Kidney (tissue), 14 donors: ENCODE results near the gene SEMA5A. TPM values are rescaled to one million over a fixed set of nuclear protein-coding genes. Genes with fewer than 3 reads are reported as not detected.

Experiments used
- DNase-seq, 5 donors: peaks; one replicate each; pipeline ENCODE4 v3.0.0-alpha.2; 2013 to 2020
- FAIRE-seq: peaks from 2 replicates; lab custom pipeline; 2012; peaks lifted over from hg19 to GRCh38; lab: Jason Lieb, UNC
- H3K27ac ChIP-seq, 2 donors: one replicate each; pipeline ENCODE4 v1.7.0; 2013; ENCODE audit warnings: low read depth in 2 of 2, low read length in 2 of 2, inconsistent platforms in 1 of 2
- H3K27me3 ChIP-seq: one replicate; pipeline ENCODE4 v1.7.1; 2013; ENCODE audit warnings: low read length, inconsistent platforms; ENCODE audit not compliant: control insufficient read depth, insufficient read depth
- H3K36me3 ChIP-seq, 3 donors: one replicate each; pipeline versions ENCODE4 v1.7.0 to v1.7.1; 2013; ENCODE audit warnings: low read length in 3 of 3, control low read depth in 1 of 3, inconsistent platforms in 1 of 3; ENCODE audit not compliant: insufficient read depth in 3 of 3, control insufficient read depth in 2 of 3
- H3K4me1 ChIP-seq, 3 donors: one replicate each; pipeline versions ENCODE4 v1.7.0 to v1.7.1; 2013; ENCODE audit warnings: low read length in 3 of 3, inconsistent platforms in 1 of 3, low read depth in 1 of 3; ENCODE audit not compliant: control insufficient read depth in 2 of 3, insufficient read depth in 2 of 3
- H3K4me3 ChIP-seq, 3 donors: one replicate each; pipeline versions ENCODE4 v1.7.0 to v1.8.1; 2013; ENCODE audit warnings: low read length in 3 of 3, control low read depth in 1 of 3, inconsistent platforms in 1 of 3
- H3K9ac ChIP-seq, 3 donors: one replicate each; pipeline versions ENCODE4 v1.7.0 to v1.7.1; 2013; ENCODE audit warnings: low read length in 3 of 3, control low read depth in 1 of 3, inconsistent platforms in 1 of 3
- H3K9me3 ChIP-seq, 3 donors: one replicate each; pipeline versions ENCODE4 v1.7.0 to v1.7.1; 2013; ENCODE audit warnings: low read length in 3 of 3, control low read depth in 1 of 3, inconsistent platforms in 1 of 3; ENCODE audit not compliant: control insufficient read depth in 2 of 3, insufficient read depth in 1 of 3
- intact Hi-C: fragments of 100-400 bp; cut with DNase I; formaldehyde crosslinking; loops from one replicate; pipeline ENCODE4 v1.11.1; 2022
- polyA plus RNA-seq: library from polyadenylated mRNA; stranded (reverse); fragments of 350-450 nt; fragmentation: Illumina TruSeq; extraction: RNeasy Lipid Tissue Mini Kit (QIAGEN cat#74804); gene quantifications from one replicate; pipeline ENCODE4 v1.2.3, GENCODE V29; 2014; ENCODE audit warnings: low read depth, low replicate concordance; ENCODE audit not compliant: insufficient read depth
- total RNA-seq: library from RNA; stranded (reverse); fragmentation: NEBNext Ultra II Directional; extraction: Animal tissue kit (Norgen Biotek cat#: 25700); gene quantifications from one replicate; pipeline ENCODE4 v1.2.1, GENCODE V29; 2021
- TF ChIP-seq, protein P1 (sequence below): IDR thresholded peaks from 3 replicates; pipeline ENCODE4 v1.5.1; 2012; ENCODE audit warnings: mild to moderate bottlenecking, moderate library complexity, borderline replicate concordance; ENCODE audit not compliant: insufficient read depth; ENCODE audit errors: extremely low read depth
- donor health status: control.
- donor health status: control.
- donor health status: control.
- donor health status: control.
- donor health status: control.
- donor health status: DM: yes; HTN: yes; CAD: no.
- donor health status: Normal renal cell carcinoma (clear cell type).

SEMA5A gene
- total and polyA plus RNA-seq, 2 donors from 2014 or later, result 7.9 to 23.3 TPM

DNA sequence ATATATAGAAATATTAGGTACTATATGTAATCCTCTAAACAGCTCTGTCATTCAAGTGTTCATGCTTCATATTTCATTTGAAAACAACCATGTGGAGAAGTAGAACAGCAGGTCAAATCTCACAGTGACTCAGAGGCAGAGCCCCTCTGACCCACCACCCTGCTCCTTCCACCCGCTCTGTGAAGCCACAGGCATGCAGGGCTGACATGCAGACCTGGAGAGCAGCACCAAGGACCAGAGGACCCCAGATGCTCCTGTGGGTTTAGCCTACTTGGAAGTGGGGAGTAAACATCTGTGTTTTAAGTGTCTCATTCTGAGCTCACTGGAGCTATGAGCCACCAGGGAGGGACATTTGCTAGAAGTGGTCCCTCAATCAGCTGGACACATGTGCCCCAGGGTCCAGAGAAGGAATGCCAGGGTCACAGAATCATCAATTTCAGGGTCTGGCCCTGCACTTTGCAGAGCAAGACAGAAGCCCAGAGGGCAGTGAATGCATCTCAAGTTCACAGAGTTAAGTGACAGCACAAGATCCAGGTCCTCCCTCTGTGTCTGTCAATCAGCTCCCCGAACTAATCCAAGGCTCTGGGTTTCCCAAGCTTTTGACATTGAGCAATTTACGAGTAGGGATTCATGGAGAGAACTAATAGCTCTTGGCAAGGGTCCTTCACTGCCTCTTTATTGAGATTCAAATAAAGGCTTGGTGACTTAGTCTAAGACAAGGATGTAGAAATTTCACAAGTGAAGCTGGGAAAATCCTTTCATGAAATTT lies 441.1 kb downstream of the SEMA5A start:
- DNase-seq (no peak), FAIRE-seq (no peak)
- no peak overlapping the region for H3K27ac ChIP-seq
- TF ChIP-seq, protein P1, sequence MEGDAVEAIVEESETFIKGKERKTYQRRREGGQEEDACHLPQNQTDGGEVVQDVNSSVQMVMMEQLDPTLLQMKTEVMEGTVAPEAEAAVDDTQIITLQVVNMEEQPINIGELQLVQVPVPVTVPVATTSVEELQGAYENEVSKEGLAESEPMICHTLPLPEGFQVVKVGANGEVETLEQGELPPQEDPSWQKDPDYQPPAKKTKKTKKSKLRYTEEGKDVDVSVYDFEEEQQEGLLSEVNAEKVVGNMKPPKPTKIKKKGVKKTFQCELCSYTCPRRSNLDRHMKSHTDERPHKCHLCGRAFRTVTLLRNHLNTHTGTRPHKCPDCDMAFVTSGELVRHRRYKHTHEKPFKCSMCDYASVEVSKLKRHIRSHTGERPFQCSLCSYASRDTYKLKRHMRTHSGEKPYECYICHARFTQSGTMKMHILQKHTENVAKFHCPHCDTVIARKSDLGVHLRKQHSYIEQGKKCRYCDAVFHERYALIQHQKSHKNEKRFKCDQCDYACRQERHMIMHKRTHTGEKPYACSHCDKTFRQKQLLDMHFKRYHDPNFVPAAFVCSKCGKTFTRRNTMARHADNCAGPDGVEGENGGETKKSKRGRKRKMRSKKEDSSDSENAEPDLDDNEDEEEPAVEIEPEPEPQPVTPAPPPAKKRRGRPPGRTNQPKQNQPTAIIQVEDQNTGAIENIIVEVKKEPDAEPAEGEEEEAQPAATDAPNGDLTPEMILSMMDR, result no peak
- peaks cover 0 to 7% (median 2%) of the 10 kb centered on the region in 3 donors for H3K36me3 ChIP-seq
- H3K9ac ChIP-seq, result no peak overlapping the region
- H3K9me3 ChIP-seq, result no peaks in the 10 kb centered on the region
- H3K27me3 ChIP-seq, result no peaks in the 10 kb centered on the region
- no peak overlapping the region for H3K4me3 ChIP-seq
- H3K4me1 ChIP-seq, result no peaks in the 10 kb centered on the region
- intact Hi-C loops, result no loop called here

DNA sequence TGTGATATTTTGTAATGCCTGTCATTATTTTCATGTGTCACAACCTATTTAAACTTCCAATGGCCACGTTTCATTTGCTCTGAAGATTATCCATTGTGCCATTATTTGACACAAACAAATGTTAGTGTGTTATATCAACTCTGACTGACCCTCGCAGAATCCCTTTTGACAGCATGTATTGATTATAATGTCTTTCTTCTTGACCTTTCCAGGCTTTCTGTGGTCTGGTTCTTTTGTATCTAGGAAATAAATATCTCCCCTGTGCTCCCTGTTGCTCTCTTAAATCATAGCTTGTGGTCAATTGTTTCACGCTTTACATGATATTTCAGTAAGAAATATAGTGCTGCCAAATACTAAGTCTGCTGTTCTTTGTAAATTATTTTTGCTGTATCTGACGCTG lies 442.6 kb downstream of the SEMA5A start:
- H3K4me3 ChIP-seq, result no peak overlapping the region
- no peak overlapping the region for H3K27ac ChIP-seq
- no peaks in the 10 kb centered on the region for H3K4me1 ChIP-seq
- no peak for DNase-seq
- intact Hi-C loops, result no loop called here
- H3K9ac ChIP-seq, result no peak overlapping the region
- no peaks in the 10 kb centered on the region for H3K9me3 ChIP-seq
- H3K27me3 ChIP-seq, result no peaks in the 10 kb centered on the region
- H3K36me3 ChIP-seq, result peaks cover 0 to 7% (median 2%) of the 10 kb centered on the region in 3 donors
- FAIRE-seq, result no peak
- TF ChIP-seq, protein P1, result no peak

DNA sequence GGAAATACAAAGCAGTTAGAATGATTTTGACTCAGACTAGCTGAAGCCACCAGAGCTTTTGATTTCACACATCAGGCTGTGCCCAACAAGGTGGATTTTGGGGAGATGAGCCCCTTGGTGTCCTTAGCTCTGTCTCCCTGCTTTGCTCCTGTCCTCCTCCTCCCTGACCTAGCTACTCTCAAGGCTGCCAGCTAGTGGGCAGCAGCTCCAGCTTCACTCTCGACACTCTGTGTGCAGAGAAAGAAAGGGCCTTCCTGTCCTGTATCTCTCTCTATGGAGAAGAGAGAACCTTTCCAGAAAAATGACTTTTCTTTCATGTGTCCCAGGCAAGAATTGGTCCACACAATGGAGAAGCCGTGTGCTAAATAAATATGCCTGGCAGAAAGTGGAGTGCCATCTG lies 446.2 kb downstream of the SEMA5A start:
- FAIRE-seq, result no peak
- TF ChIP-seq, protein P1, result no peak

DNA sequence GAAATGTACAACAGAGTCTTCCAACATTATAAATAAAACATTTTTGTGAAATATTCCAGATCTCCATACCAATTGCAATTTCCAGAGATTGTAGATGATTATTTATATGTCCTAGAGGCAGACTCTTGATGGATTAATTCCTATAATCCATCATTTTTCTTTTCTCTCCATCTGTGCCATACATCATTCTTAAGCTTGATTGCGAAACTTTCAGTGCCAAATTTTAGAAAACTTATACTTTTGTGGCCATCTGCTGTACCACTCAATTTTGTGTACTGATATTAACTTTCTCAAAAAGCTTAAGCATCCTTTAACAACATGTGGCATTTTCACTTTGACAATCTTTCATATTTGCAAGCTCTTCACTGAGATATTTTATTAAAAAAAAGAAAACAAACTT lies 446.9 kb downstream of the SEMA5A start:
- Histone ChIP-seq H3K36me3 (no peaks in the 10 kb centered on the region), H3K9ac (no peak overlapping the region), H3K4me3 (no peak overlapping the region), H3K4me1 (no peaks in the 10 kb centered on the region), H3K27ac (no peak overlapping the region), H3K27me3 (no peaks in the 10 kb centered on the region), H3K9me3 (no peaks in the 10 kb centered on the region)
- intact Hi-C loops, result no loop called here
- TF ChIP-seq, protein P1, result no peak
- FAIRE-seq (no peak), DNase-seq (no peak)

More for the DNA sequence above, 446.2 kb downstream of the SEMA5A start:
- no peaks in the 10 kb centered on the region for H3K4me1 ChIP-seq
- no peak overlapping the region for H3K9ac ChIP-seq
- H3K27me3 ChIP-seq, result no peaks in the 10 kb centered on the region
- no peaks in the 10 kb centered on the region for H3K36me3 ChIP-seq
- intact Hi-C loops, result no loop called here
- no peak overlapping the region for H3K4me3 ChIP-seq
- no peak overlapping the region for H3K27ac ChIP-seq
- no peaks in the 10 kb centered on the region for H3K9me3 ChIP-seq
- peak in 1 of 5 donors; percentile 2 for DNase-seq
